ENCODE results near the gene C6orf15. TPM values are rescaled to one million over a fixed set of nuclear protein-coding genes. Genes with fewer than 3 reads are reported as not detected.

C6orf15 gene
- total RNA-seq, 3 donors from 2014 or later: not detected

- ATAC-seq (no peak), DNase-seq (no peak)
- H3K4me3 ChIP-seq: no peak overlapping the region
- no peaks in the 10 kb centered on the region for H3K9me3 ChIP-seq
- TF ChIP-seq CTCF (IDR thresholded peaks at IDR 0.05): no peak
- intact Hi-C loops (cut with DNase I, micrococcal nuclease): no loop called here
- no peaks in the 10 kb centered on the region for H3K36me3 ChIP-seq (ENCODE audit: low read depth)
- H3K4me1 ChIP-seq (ENCODE audit: low read depth): peaks cover 15% of the 10 kb centered on the region
Measured at GRCh38 chr6:31125162-31125561, 12.8 kb upstream of the C6orf15 start.

- H3K9me3 ChIP-seq: no peaks in the 10 kb centered on the region
- ATAC-seq (peak; percentile 48), DNase-seq (peak; percentile 50 to 76 (median 74))
- intact Hi-C loops (cut with DNase I, micrococcal nuclease): no loop called here
- peaks cover 15% of the 10 kb centered on the region for H3K4me1 ChIP-seq (ENCODE audit: low read depth)
- TF ChIP-seq CTCF (IDR thresholded peaks at IDR 0.05): no peak
- H3K36me3 ChIP-seq (ENCODE audit: low read depth): no peaks in the 10 kb centered on the region
- no peak overlapping the region for H3K4me3 ChIP-seq
Measured at GRCh38 chr6:31122791-31123706, 10.7 kb upstream of the C6orf15 start.

- ATAC-seq: no peak
- no peak for DNase-seq
- peaks cover 9% of the 10 kb centered on the region for H3K4me1 ChIP-seq (ENCODE audit: low read depth)
- H3K9me3 ChIP-seq: no peaks in the 10 kb centered on the region
- intact Hi-C loops (cut with DNase I, micrococcal nuclease): no loop called here
- no peak for TF ChIP-seq CTCF (IDR thresholded peaks at IDR 0.05)
- no peaks in the 10 kb centered on the region for H3K36me3 ChIP-seq (ENCODE audit: low read depth)
- no peak overlapping the region for H3K4me3 ChIP-seq
Measured at GRCh38 chr6:31121131-31121790, 8.9 kb upstream of the C6orf15 start.

DNA sequence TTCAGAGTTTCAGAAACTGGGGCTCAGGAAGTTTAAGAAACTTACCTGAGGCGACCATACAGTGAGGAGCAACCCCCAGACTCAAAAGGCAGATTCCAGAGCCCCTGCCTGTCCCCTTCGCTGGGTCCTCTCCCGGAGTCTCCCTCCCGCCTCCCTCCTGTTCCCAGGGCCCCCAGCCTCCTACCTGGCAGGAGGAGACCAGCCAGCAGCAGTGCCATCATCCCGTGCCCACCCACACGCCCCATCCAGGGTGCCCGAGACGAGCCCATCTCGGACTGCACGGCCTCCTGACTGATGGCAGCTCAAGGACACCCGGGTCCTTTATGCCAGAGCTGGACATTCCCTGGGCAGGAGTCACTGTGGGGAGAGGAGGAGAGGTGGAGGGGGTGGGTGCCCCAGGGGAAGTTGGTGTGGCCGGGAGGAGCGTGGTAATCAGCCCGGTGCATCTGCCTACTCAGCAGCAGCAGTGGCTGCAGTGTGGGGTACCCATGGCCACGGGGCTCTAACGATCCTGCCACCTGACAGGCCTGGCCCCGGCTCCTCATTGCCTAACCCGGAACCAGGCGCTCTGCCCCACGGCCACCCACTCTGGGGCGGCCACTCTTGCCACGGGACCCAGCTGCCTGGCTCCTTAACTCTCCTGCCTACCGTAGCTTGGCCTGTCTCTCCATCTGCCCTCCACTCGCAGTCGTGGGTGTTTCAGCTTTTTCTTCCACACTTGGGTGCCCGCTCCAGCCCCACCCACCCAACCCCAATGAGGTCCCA, 8.0 kb upstream of the C6orf15 start, which contains the start of gene CDSN:
CDSN (minus strand) TSS at position 296 of the 765 bp plus-strand sequence; CDS start at position 269, 27 bp downstream.
- no peaks in the 10 kb centered on the region for H3K9me3 ChIP-seq
- TF ChIP-seq CTCF (IDR thresholded peaks at IDR 0.05): no peak
- ATAC-seq (no peak), DNase-seq (no peak)
- no peaks in the 10 kb centered on the region for H3K36me3 ChIP-seq (ENCODE audit: low read depth)
- intact Hi-C loops (cut with DNase I, micrococcal nuclease): no loop called here
- H3K4me3 ChIP-seq: no peak within 1 kb of the TSS
- H3K4me1 ChIP-seq (ENCODE audit: low read depth): peaks cover 10% of the 10 kb centered on the region

- no peak for DNase-seq
- no peak for ATAC-seq
- no peaks in the 10 kb centered on the region for H3K9me3 ChIP-seq
- intact Hi-C loops (cut with DNase I, micrococcal nuclease): no loop called here
- no peak overlapping the region for H3K4me3 ChIP-seq
- peaks cover 22% of the 10 kb centered on the region for H3K4me1 ChIP-seq (ENCODE audit: low read depth)
- H3K36me3 ChIP-seq (ENCODE audit: low read depth): no peaks in the 10 kb centered on the region
- no peak for TF ChIP-seq CTCF (IDR thresholded peaks at IDR 0.05)
Measured at GRCh38 chr6:31118178-31118577, 5.8 kb upstream of the C6orf15 start.
